Measurements from ENCODE around the gene ZFR. TPM values are rescaled to one million over a fixed set of nuclear protein-coding genes. Genes with fewer than 3 reads are reported as not detected.

The ZFR gene
- total and polyA plus RNA-seq, 2 experiments from 2014 or later, result 103 to 124 TPM

GRCh38 chr5:32465076-32465475, 20.5 kb upstream of the ZFR start:
- in situ Hi-C loops (cut with MboI), result no loop called here

DNA sequence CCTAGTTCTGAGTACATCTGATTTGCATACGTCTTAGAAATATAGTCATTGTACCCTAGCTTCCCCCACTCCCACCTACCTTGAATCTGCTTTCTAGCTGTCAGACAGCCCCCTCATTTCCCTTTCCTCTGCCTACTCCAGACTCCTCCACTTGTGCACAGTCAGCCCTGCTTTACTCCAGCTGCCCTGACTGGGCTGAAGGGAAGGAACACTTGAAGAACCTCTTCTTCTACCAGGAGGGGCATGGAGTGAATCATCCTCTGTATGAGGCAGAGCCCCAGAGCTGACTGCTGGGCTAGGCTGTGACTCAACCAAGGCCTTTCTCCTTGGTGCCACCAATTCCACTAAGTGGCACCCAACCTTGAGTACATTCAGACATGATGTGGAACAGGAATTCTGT, 18.1 kb upstream of the ZFR start:
- Histone ChIP-seq H3K4me2 (ENCODE audit: unreplicated experiment) (no peak overlapping the region), H3K9ac (no peak overlapping the region), H3K9me3 (ENCODE audit: low read depth) (no peaks in the 10 kb centered on the region), H3K4me1 (ENCODE audit: insufficient read depth) (peaks cover 19% of the 10 kb centered on the region), H3K9me2 (ENCODE audit: insufficient read depth) (no peaks in the 10 kb centered on the region), H3F3A (ENCODE audit: insufficient read depth) (peaks cover 14% of the 10 kb centered on the region), H3K27ac (peak overlapping the region; percentile 26), H2AFZ (no peak overlapping the region), H4K20me1 (ENCODE audit: insufficient read depth) (no peaks in the 10 kb centered on the region), H3K27me3 (replicated peaks; ENCODE audit: insufficient read depth) (no peaks in the 10 kb centered on the region), H3K36me3 (ENCODE audit: low read depth) (no peaks in the 10 kb centered on the region), H3K4me3 (no peak overlapping the region), H3K79me2 (ENCODE audit: insufficient read depth) (no peaks in the 10 kb centered on the region)
- no peak for TF ChIP-seq EZH2phosphoT487 (IDR thresholded peaks at IDR 0.05; ENCODE audit: insufficient read depth, low read depth)
- TF ChIP-seq EZH2 (IDR thresholded peaks at IDR 0.05; ENCODE audit: insufficient read depth, poor library complexity, severe bottlenecking), result no peak
- in situ Hi-C loops (cut with MboI), result no loop called here
- peak; percentile 92 for DNase-seq
- WGBS, 2 experiments (ENCODE audit: low coverage in 1 of 2, low lambda C conversion rate in 2 of 2, missing lambda C conversion rate in 2 of 2), result 48 to 64% methylated on average over 1 of the region's 1 CpG

More at GRCh38 chr5:32465076-32465475, 20.5 kb upstream of the ZFR start:
- H3K27ac ChIP-seq, result no peak overlapping the region
- TF ChIP-seq EZH2 (IDR thresholded peaks at IDR 0.05; ENCODE audit: insufficient read depth, poor library complexity, severe bottlenecking) (no peak), EZH2phosphoT487 (IDR thresholded peaks at IDR 0.05; ENCODE audit: insufficient read depth, low read depth) (no peak)
- no peaks in the 10 kb centered on the region for H3K27me3 ChIP-seq (replicated peaks; ENCODE audit: insufficient read depth)
- H3K79me2 ChIP-seq (ENCODE audit: insufficient read depth), result no peaks in the 10 kb centered on the region
- H3K4me1 ChIP-seq (ENCODE audit: insufficient read depth), result peaks cover 19% of the 10 kb centered on the region
- 56 to 57% methylated on average over 2 of the region's 2 CpGs for WGBS, 2 experiments (ENCODE audit: low coverage in 1 of 2, low lambda C conversion rate in 2 of 2, missing lambda C conversion rate in 2 of 2)
- no peak overlapping the region for H2AFZ ChIP-seq
- DNase-seq, result no peak
- H4K20me1 ChIP-seq (ENCODE audit: insufficient read depth), result no peaks in the 10 kb centered on the region
- H3K9me2 ChIP-seq (ENCODE audit: insufficient read depth), result no peaks in the 10 kb centered on the region
- no peak overlapping the region for H3K4me3 ChIP-seq
- no peak overlapping the region for H3K4me2 ChIP-seq (ENCODE audit: unreplicated experiment)
- H3F3A ChIP-seq (ENCODE audit: insufficient read depth), result peaks cover 14% of the 10 kb centered on the region
- no peak overlapping the region for H3K9ac ChIP-seq
- no peaks in the 10 kb centered on the region for H3K36me3 ChIP-seq (ENCODE audit: low read depth)
- H3K9me3 ChIP-seq (ENCODE audit: low read depth), result no peaks in the 10 kb centered on the region

DNA sequence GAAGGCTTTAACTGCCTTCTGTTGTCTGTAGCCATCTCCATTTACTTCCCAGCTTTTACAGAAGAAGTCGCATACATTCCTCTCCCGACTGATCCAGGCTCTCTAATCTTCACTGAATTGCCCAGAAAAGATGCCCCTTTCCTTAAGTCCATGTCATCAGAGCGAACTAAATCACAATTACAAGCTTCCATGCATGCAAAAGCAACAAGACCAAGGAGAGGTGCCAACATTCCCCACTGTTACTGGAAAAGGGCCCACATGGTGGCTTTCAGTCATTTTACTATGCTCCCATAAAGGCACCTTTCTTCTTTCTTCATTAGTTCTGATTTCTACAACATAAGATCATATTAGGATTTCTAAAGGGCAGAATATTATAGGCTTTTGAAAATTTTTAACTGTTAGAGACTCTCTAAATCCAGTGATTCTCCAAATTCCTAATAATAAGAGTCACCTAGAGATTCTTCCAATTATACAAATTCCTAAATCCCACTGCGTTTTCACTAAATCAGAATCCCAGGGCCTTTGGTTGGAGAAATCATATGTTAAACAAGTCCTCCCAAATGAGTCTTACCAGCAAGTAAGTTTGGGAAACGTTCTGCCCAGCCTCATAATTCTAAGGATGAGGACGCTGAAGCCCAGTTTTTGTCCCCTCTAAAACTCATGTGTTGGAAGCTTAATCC, 17.0 kb upstream of the ZFR start:
- Histone ChIP-seq H3K27ac (peak overlapping the region; percentile 26), H4K20me1 (ENCODE audit: insufficient read depth) (no peaks in the 10 kb centered on the region), H3K9me3 (ENCODE audit: low read depth) (no peaks in the 10 kb centered on the region), H3K36me3 (ENCODE audit: low read depth) (no peaks in the 10 kb centered on the region), H3K27me3 (replicated peaks; ENCODE audit: insufficient read depth) (no peaks in the 10 kb centered on the region), H2AFZ (no peak overlapping the region), H3K79me2 (ENCODE audit: insufficient read depth) (no peaks in the 10 kb centered on the region), H3K9ac (no peak overlapping the region), H3K4me1 (ENCODE audit: insufficient read depth) (peaks cover 19% of the 10 kb centered on the region), H3K9me2 (ENCODE audit: insufficient read depth) (no peaks in the 10 kb centered on the region), H3F3A (ENCODE audit: insufficient read depth) (peaks cover 14% of the 10 kb centered on the region), H3K4me2 (ENCODE audit: unreplicated experiment) (no peak overlapping the region), H3K4me3 (no peak overlapping the region)
- in situ Hi-C loops (cut with MboI), result no loop called here
- TF ChIP-seq EZH2phosphoT487 (IDR thresholded peaks at IDR 0.05; ENCODE audit: insufficient read depth, low read depth), result no peak
- no peak for TF ChIP-seq EZH2 (IDR thresholded peaks at IDR 0.05; ENCODE audit: insufficient read depth, poor library complexity, severe bottlenecking)
- peak; percentile 43 for DNase-seq
- 79 to 80% methylated on average over 6 of the region's 6 CpGs for WGBS, 2 experiments (ENCODE audit: low coverage in 1 of 2, low lambda C conversion rate in 2 of 2, missing lambda C conversion rate in 2 of 2)

DNA sequence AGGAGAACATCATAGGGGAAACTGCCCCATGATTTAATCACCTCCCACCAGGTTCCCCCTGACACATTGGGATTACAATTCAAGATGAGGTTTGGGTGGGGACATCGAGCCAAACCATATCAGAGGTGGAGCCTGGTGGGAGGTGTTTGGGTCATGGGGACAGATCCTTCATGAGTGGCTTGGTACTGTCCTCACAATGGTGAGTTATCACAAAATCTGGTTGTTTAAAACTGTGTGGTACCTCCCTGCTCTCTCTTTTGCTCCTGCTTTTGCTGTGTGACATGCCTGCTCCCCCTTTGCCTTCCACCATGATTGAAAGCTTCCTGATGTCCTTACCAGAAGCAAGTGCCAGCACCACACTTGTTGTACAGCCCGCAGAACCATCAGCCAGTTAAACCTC, 16.2 kb upstream of the ZFR start:
- Histone ChIP-seq H3F3A (ENCODE audit: insufficient read depth) (peaks cover 14% of the 10 kb centered on the region), H3K27ac (no peak overlapping the region), H2AFZ (no peak overlapping the region), H3K79me2 (ENCODE audit: insufficient read depth) (no peaks in the 10 kb centered on the region), H3K36me3 (ENCODE audit: low read depth) (no peaks in the 10 kb centered on the region), H3K9me3 (ENCODE audit: low read depth) (no peaks in the 10 kb centered on the region), H3K4me3 (no peak overlapping the region), H3K4me1 (ENCODE audit: insufficient read depth) (peaks cover 19% of the 10 kb centered on the region), H3K9me2 (ENCODE audit: insufficient read depth) (no peaks in the 10 kb centered on the region), H4K20me1 (ENCODE audit: insufficient read depth) (no peaks in the 10 kb centered on the region), H3K9ac (no peak overlapping the region), H3K27me3 (replicated peaks; ENCODE audit: insufficient read depth) (no peaks in the 10 kb centered on the region), H3K4me2 (ENCODE audit: unreplicated experiment) (no peak overlapping the region)
- 53 to 69% methylated on average over 2 of the region's 2 CpGs for WGBS, 2 experiments (ENCODE audit: low coverage in 1 of 2, low lambda C conversion rate in 2 of 2, missing lambda C conversion rate in 2 of 2)
- in situ Hi-C loops (cut with MboI), result no loop called here
- TF ChIP-seq EZH2 (IDR thresholded peaks at IDR 0.05; ENCODE audit: insufficient read depth, poor library complexity, severe bottlenecking) (no peak), EZH2phosphoT487 (IDR thresholded peaks at IDR 0.05; ENCODE audit: insufficient read depth, low read depth) (no peak)
- DNase-seq, result no peak
